ENCODE results near the gene LRP10. TPM values are rescaled to one million over a fixed set of nuclear protein-coding genes. Genes with fewer than 3 reads are reported as not detected.

LRP10 gene
- total and polyA plus RNA-seq, 4 donors: 25.7 to 148 (median 94.0) TPM

DNA sequence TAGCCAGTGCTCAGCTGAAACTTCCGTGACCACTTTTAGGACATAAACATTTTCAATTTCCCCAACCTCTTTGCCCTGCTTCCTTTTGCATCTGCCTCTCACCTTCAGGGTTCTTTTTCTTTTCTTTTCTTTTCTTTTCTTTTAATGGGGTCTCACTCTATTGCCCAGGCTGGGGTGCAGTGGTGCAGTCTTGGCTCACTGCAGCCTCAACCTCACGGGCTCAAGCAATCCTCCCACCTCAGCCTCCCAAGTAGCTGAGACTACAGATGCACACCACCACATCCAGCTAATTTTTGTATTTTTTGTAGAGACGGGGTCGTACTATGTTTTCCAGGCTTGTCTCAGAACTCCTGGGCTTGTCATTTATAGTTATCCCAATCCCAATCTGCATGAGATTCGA lies 4.7 kb upstream of the LRP10 start:
- DNase-seq (no peak), ATAC-seq (ENCODE audit: insufficient read depth, low FRiP score) (no peak)
- TF ChIP-seq CTCF (IDR thresholded peaks at IDR 0.05; ENCODE audit: control extremely low read depth, extremely low read depth): no peak
- H3K27me3 ChIP-seq (ENCODE audit: control insufficient read depth in 3 of 3, insufficient read depth in 3 of 3, low read length in 2 of 3): no peaks in the 10 kb centered on the region
- no peak overlapping the region for H3K27ac ChIP-seq (ENCODE audit: low read depth in 1 of 2, low read length in 1 of 2)
- peaks cover 0 to 9% (median 1%) of the 10 kb centered on the region in 5 donors for H3K4me1 ChIP-seq (ENCODE audit: control insufficient read depth in 5 of 5, insufficient read depth in 5 of 5, low read length in 5 of 5)
- H3K36me3 ChIP-seq (ENCODE audit: control insufficient read depth in 4 of 4, insufficient read depth in 4 of 4, low read length in 4 of 4): no peaks in the 10 kb centered on the region
- H3K9me3 ChIP-seq (ENCODE audit: control insufficient read depth in 4 of 4, insufficient read depth in 3 of 4, low read length in 3 of 4): no peaks in the 10 kb centered on the region
- no peak overlapping the region for H3K4me3 ChIP-seq
- WGBS, 2 donors: 96 to 98% methylated on average over 5 of the region's 5 CpGs
- no peak overlapping the region for H3K9ac ChIP-seq (ENCODE audit: insufficient read depth in 1 of 2, low read length in 2 of 2)

DNA sequence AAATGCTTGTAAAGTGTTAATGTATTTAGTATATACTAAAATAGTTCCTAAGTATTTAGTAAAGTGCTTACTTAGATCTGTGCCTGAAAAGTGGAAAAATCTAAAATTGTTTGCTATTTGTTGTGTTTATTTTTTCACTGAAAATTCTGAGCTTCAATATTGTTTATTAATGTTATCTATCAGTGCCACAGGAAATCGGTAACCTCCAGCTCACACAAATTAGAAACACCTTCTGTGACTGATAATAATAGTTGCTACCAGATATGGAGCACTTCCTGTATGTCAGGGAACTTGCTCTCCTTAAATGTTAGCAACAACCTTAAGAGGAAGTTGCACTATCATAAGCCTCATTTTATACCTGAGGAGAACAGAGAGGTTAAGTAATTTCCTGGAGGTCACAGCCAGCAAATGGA lies 723 bp upstream of the LRP10 start:
- no peak for DNase-seq
- Histone ChIP-seq H3K9me3 (ENCODE audit: control insufficient read depth in 4 of 4, insufficient read depth in 3 of 4, low read length in 3 of 4) (no peaks in the 10 kb centered on the region), H3K27ac (ENCODE audit: low read depth in 1 of 2, low read length in 1 of 2) (peak overlapping the region; percentile 97 to 99), H3K9ac (ENCODE audit: insufficient read depth in 1 of 2, low read length in 2 of 2) (peak overlapping the region in 1 of 2 donors; percentile 90), H3K4me1 (ENCODE audit: control insufficient read depth in 5 of 5, insufficient read depth in 5 of 5, low read length in 5 of 5) (peaks cover 0 to 12% (median 6%) of the 10 kb centered on the region in 5 donors), H3K4me3 (no peak overlapping the region), H3K36me3 (ENCODE audit: control insufficient read depth in 4 of 4, insufficient read depth in 4 of 4, low read length in 4 of 4) (peaks cover 0 to 18% (median 18%) of the 10 kb centered on the region in 4 donors), H3K27me3 (ENCODE audit: control insufficient read depth in 3 of 3, insufficient read depth in 3 of 3, low read length in 2 of 3) (no peaks in the 10 kb centered on the region)
- no peak for TF ChIP-seq CTCF (IDR thresholded peaks at IDR 0.05; ENCODE audit: control extremely low read depth, extremely low read depth)
- ATAC-seq (ENCODE audit: insufficient read depth, low FRiP score): peak; percentile 3
- WGBS, 2 donors: 3 to 5% methylated on average over 1 of the region's 1 CpG

DNA sequence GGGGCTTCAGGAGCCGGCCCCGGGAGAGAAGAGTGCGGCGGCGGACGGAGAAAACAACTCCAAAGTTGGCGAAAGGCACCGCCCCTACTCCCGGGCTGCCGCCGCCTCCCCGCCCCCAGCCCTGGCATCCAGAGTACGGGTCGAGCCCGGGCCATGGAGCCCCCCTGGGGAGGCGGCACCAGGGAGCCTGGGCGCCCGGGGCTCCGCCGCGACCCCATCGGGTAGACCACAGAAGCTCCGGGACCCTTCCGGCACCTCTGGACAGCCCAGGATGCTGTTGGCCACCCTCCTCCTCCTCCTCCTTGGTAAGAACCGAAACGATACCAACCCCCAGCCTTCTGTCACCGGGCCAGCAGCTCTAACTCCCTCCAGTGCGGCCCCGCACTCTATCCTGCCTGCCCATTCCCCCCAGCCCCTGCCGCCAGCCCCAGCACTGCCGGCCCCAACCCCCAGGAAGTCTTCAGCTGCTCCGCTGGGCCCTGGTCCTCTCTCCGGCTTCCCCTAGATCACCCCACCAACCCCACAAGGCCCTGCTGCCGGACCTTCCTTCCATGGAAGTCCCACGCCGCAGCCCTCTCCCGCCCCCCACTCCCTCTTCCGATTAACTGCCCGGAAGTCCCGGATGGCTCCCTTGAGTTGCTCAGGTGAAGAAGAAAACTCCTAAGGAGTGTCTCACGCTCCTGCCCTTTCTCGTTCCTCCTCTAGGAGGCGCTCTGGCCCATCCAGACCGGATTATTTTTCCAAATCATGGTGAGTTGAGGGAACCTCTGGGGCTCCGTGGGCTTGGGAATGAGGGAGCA lies 693 bp downstream of the LRP10 start:
- Histone ChIP-seq H3K4me3 (peak overlapping the region; percentile 92), H3K9me3 (ENCODE audit: control insufficient read depth in 4 of 4, insufficient read depth in 3 of 4, low read length in 3 of 4) (no peaks in the 10 kb centered on the region), H3K9ac (ENCODE audit: insufficient read depth in 1 of 2, low read length in 2 of 2) (peak overlapping the region; percentile 68 to 94), H3K4me1 (ENCODE audit: control insufficient read depth in 5 of 5, insufficient read depth in 5 of 5, low read length in 5 of 5) (peaks cover 0 to 10% (median 9%) of the 10 kb centered on the region in 5 donors), H3K27ac (ENCODE audit: low read depth in 1 of 2, low read length in 1 of 2) (peak overlapping the region; percentile 97 to 99), H3K27me3 (ENCODE audit: control insufficient read depth in 3 of 3, insufficient read depth in 3 of 3, low read length in 2 of 3) (no peaks in the 10 kb centered on the region), H3K36me3 (ENCODE audit: control insufficient read depth in 4 of 4, insufficient read depth in 4 of 4, low read length in 4 of 4) (peaks cover 2 to 32% (median 24%) of the 10 kb centered on the region in 4 donors)
- peak; percentile 83 for TF ChIP-seq CTCF (IDR thresholded peaks at IDR 0.05; ENCODE audit: control extremely low read depth, extremely low read depth)
- peak; percentile 70 for ATAC-seq (ENCODE audit: insufficient read depth, low FRiP score)
- WGBS, 2 donors: 0 to 1% methylated on average over 32 to 45 of the region's 45 CpGs
- peak; percentile 89 to 90 (median 90) for DNase-seq
